ENCODE results near the gene QSER1.
A peak's percentile ranks its signal among the peaks of the same experiment; 100 is the strongest.
"Not testable (repeated sequence)": the region's sequence is repeated elsewhere in the genome, so short reads cannot be mapped to it uniquely, and the experiment has no call there.

The QSER1 gene

GRCh38 chr11:32935462-32936029 is 42.9 kb downstream of the QSER1 start:
- no peak for DNase-seq (ENCODE audit: low spot score)

GRCh38 chr11:32936178-32936577 is 43.6 kb downstream of the QSER1 start:
- not testable (repeated sequence) for DNase-seq (ENCODE audit: low spot score)

GRCh38 chr11:32937283-32937682 is 44.7 kb downstream of the QSER1 start:
- DNase-seq (ENCODE audit: low spot score), result not testable (repeated sequence)

GRCh38 chr11:32939046-32939445 is 46.4 kb downstream of the QSER1 start:
- DNase-seq (ENCODE audit: low spot score), result no peak

GRCh38 chr11:32939866-32940265 is 47.3 kb downstream of the QSER1 start:
- no peak for DNase-seq (ENCODE audit: low spot score)

GRCh38 chr11:32940865-32941264 is 48.3 kb downstream of the QSER1 start:
- DNase-seq (ENCODE audit: low spot score), result no peak

GRCh38 chr11:32947978-32948377 is 55.4 kb downstream of the QSER1 start:
- no peak for DNase-seq (ENCODE audit: low spot score)

GRCh38 chr11:32949739-32950138 is 57.1 kb downstream of the QSER1 start:
- DNase-seq (ENCODE audit: low spot score), result no peak

- DNase-seq (ENCODE audit: low spot score), result no peak
Observed at GRCh38 chr11:32952421-32952820, 59.8 kb downstream of the QSER1 start.

GRCh38 chr11:32953700-32954099 is 61.1 kb downstream of the QSER1 start:
- DNase-seq (ENCODE audit: low spot score), result no peak

- DNase-seq (ENCODE audit: low spot score), result peak; percentile 5
Observed at GRCh38 chr11:32960553-32961164, 68.0 kb downstream of the QSER1 start.

GRCh38 chr11:32962016-32962415 is 69.4 kb downstream of the QSER1 start:
- no peak for DNase-seq (ENCODE audit: low spot score)

- DNase-seq (ENCODE audit: low spot score), result no peak
Observed at GRCh38 chr11:32963721-32964120, 71.1 kb downstream of the QSER1 start.

GRCh38 chr11:32968541-32968940 is 75.9 kb downstream of the QSER1 start:
- no peak for DNase-seq (ENCODE audit: low spot score)

- not testable (repeated sequence) for DNase-seq (ENCODE audit: low spot score)
Observed at GRCh38 chr11:32972233-32972632, 79.6 kb downstream of the QSER1 start.

GRCh38 chr11:32972781-32973180 is 80.2 kb downstream of the QSER1 start:
- DNase-seq (ENCODE audit: low spot score), result no peak

GRCh38 chr11:32982626-32983025 is 90.0 kb downstream of the QSER1 start:
- no peak for DNase-seq (ENCODE audit: low spot score)

- DNase-seq (ENCODE audit: low spot score), result no peak
Observed at GRCh38 chr11:32983506-32983905, 90.9 kb downstream of the QSER1 start.

- DNase-seq (ENCODE audit: low spot score), result no peak
Observed at GRCh38 chr11:32985600-32985999, 93.0 kb downstream of the QSER1 start.

GRCh38 chr11:32987851-32988250 is 95.2 kb downstream of the QSER1 start:
- DNase-seq (ENCODE audit: low spot score), result no peak

- DNase-seq (ENCODE audit: low spot score), result no peak
Observed at GRCh38 chr11:32990481-32990880, 97.9 kb downstream of the QSER1 start.

- no peak for DNase-seq (ENCODE audit: low spot score)
Observed at GRCh38 chr11:32991427-32991826, 98.8 kb downstream of the QSER1 start.

GRCh38 chr11:32991898-32992297 is 99.3 kb downstream of the QSER1 start:
- DNase-seq (ENCODE audit: low spot score), result no peak

- peak; percentile 16 for DNase-seq (ENCODE audit: low spot score)
Observed at GRCh38 chr11:33000181-33000580, 107.6 kb downstream of the QSER1 start.

Data from hepatic stellate cell (primary cell).